WTC11 (cell line): ENCODE measurements around the gene AP5Z1. TPM values are rescaled to one million over a fixed set of nuclear protein-coding genes. Genes with fewer than 3 reads are reported as not detected.

Experiments
- ATAC-seq: fragments of 200-7000 bp; cut with Tn5 transposase; 2 replicates; pipeline ENCODE4 v1.10.0; 2021; ENCODE audit warnings: mild to moderate bottlenecking, moderate library complexity
- CTCF ChIA-PET: fragments of 300-600 bp; sonication (Branson Sonifier 250); formaldehyde crosslinking; loops from one replicate; lab custom pipeline; 2021; ENCODE audit warnings: antibody characterized with exemption; lab: Charles Lee
- POLR2A ChIA-PET: fragments of 350-600 bp; sonication (Branson Sonifier 250); formaldehyde crosslinking; loops from one replicate; lab custom pipeline; 2021; ENCODE audit warnings: antibody characterized with exemption; lab: Charles Lee
- DNase-seq: peaks from one replicate; pipeline ENCODE4 v3.0.0; 2021; ENCODE audit warnings: low spot score
- H3K27ac Mint-ChIP-seq: 2 replicates; pipeline ENCODE4 v1.8.0; 2021; ENCODE audit warnings: mixed read lengths
- H3K27me3 Mint-ChIP-seq: 2 replicates; pipeline ENCODE4 v1.8.0; 2021; ENCODE audit warnings: low read depth, mild to moderate bottlenecking, moderate library complexity, mixed read lengths
- H3K36me3 Mint-ChIP-seq: 2 replicates; pipeline ENCODE4 v1.8.0; 2021; ENCODE audit warnings: mixed read lengths
- H3K4me1 Mint-ChIP-seq: 2 replicates; pipeline ENCODE4 v1.8.0; 2022; ENCODE audit warnings: mixed read lengths
- H3K4me3 Mint-ChIP-seq: 2 replicates; pipeline ENCODE4 v1.8.0; 2021; ENCODE audit warnings: mild to moderate bottlenecking, moderate library complexity, mixed read lengths
- H3K9me3 Mint-ChIP-seq: 2 replicates; pipeline ENCODE4 v1.8.0; 2021; ENCODE audit warnings: mixed read lengths
- CREM ChIP-seq: sonication (generic); formaldehyde crosslinking; IDR thresholded peaks from 2 replicates; pipeline ENCODE4 v1.8.1; 2022; ENCODE audit warnings: mild to moderate bottlenecking, missing genetic modification reagents, moderate library complexity
- E2F5 ChIP-seq: sonication (generic); formaldehyde crosslinking; IDR thresholded peaks from 2 replicates; pipeline ENCODE4 v1.8.1; 2022; ENCODE audit warnings: mild to moderate bottlenecking, moderate library complexity, missing genetic modification reagents
- ETV6 ChIP-seq: sonication (generic); formaldehyde crosslinking; IDR thresholded peaks from 2 replicates; pipeline ENCODE4 v1.8.1; 2022; ENCODE audit warnings: mild to moderate bottlenecking, missing genetic modification reagents
- GRHL2 ChIP-seq: fragments of 250-450 bp; sonication (Bioruptor Pico); IDR thresholded peaks from 2 replicates; pipeline ENCODE4 v1.8.0; 2022; ENCODE audit warnings: mild to moderate bottlenecking, moderate library complexity; ENCODE audit not compliant: insufficient replicate concordance, severe bottlenecking
- IRF1 ChIP-seq: sonication (generic); formaldehyde crosslinking; IDR thresholded peaks from 2 replicates; pipeline ENCODE4 v1.8.0; 2023; ENCODE audit warnings: missing genetic modification reagents
- IRF2 ChIP-seq: sonication (generic); formaldehyde crosslinking; IDR thresholded peaks from 2 replicates; pipeline ENCODE4 v1.8.0; 2022; ENCODE audit warnings: low read depth, missing genetic modification reagents, borderline replicate concordance
- KAT7 ChIP-seq: sonication (generic); formaldehyde crosslinking; IDR thresholded peaks from 2 replicates; pipeline ENCODE4 v1.8.1; 2023; ENCODE audit warnings: missing genetic modification reagents, mild to moderate bottlenecking, borderline replicate concordance
- MXD4 ChIP-seq: fragments of 250-450 bp; sonication (Bioruptor Pico); IDR thresholded peaks from 2 replicates; pipeline ENCODE4 v1.8.0; 2021; ENCODE audit warnings: mild to moderate bottlenecking, moderate library complexity, borderline replicate concordance
- MYBL2 ChIP-seq: sonication (generic); formaldehyde crosslinking; IDR thresholded peaks from 2 replicates; pipeline ENCODE4 v1.8.1; 2023; ENCODE audit warnings: mild to moderate bottlenecking, moderate library complexity, missing genetic modification reagents
- NFE2L1 ChIP-seq: sonication (generic); formaldehyde crosslinking; IDR thresholded peaks from 2 replicates; pipeline ENCODE4 v1.8.1; 2023; ENCODE audit warnings: missing genetic modification reagents
- NR3C1 ChIP-seq: sonication (generic); formaldehyde crosslinking; conservative IDR thresholded peaks from 2 replicates; pipeline ENCODE4 v1.8.1; 2023; ENCODE audit warnings: low read depth, mild to moderate bottlenecking, missing genetic modification reagents
- SMAD3 ChIP-seq: sonication (generic); formaldehyde crosslinking; IDR thresholded peaks from 2 replicates; pipeline ENCODE4 v1.8.0; 2022; ENCODE audit warnings: missing genetic modification reagents, mild to moderate bottlenecking, borderline replicate concordance
- SMAD4 ChIP-seq: sonication (generic); formaldehyde crosslinking; IDR thresholded peaks from 2 replicates; pipeline ENCODE4 v1.8.0; 2022; ENCODE audit warnings: mild to moderate bottlenecking, missing genetic modification reagents
- SP1 ChIP-seq: sonication (generic); formaldehyde crosslinking; conservative IDR thresholded peaks from 2 replicates; pipeline ENCODE4 v1.8.1; 2022; ENCODE audit warnings: missing genetic modification reagents
- STAT6 ChIP-seq: sonication (generic); formaldehyde crosslinking; conservative IDR thresholded peaks from 2 replicates; pipeline ENCODE4 v1.8.1; 2023; ENCODE audit warnings: mild to moderate bottlenecking, low read depth, missing genetic modification reagents, moderate library complexity
- TCF7 ChIP-seq: sonication (generic); formaldehyde crosslinking; IDR thresholded peaks from 2 replicates; pipeline ENCODE4 v1.8.0; 2022; ENCODE audit warnings: mild to moderate bottlenecking, low read depth, missing genetic modification reagents, moderate library complexity
- TEAD1 ChIP-seq: sonication (generic); formaldehyde crosslinking; IDR thresholded peaks from 2 replicates; pipeline ENCODE4 v1.8.0; 2022; ENCODE audit warnings: mild to moderate bottlenecking, missing genetic modification reagents
- USF1 ChIP-seq: sonication (generic); formaldehyde crosslinking; IDR thresholded peaks from 2 replicates; pipeline ENCODE4 v1.8.0; 2022; ENCODE audit warnings: mild to moderate bottlenecking, missing genetic modification reagents
- ZBTB21 ChIP-seq: sonication (generic); formaldehyde crosslinking; IDR thresholded peaks from 2 replicates; pipeline ENCODE4 v1.8.1; 2023; ENCODE audit warnings: mild to moderate bottlenecking, missing genetic modification reagents, borderline replicate concordance
- ZNF121 ChIP-seq: sonication (generic); formaldehyde crosslinking; IDR thresholded peaks from 2 replicates; pipeline ENCODE4 v1.8.0; 2023; ENCODE audit warnings: missing genetic modification reagents
- ZNF396 ChIP-seq: fragments of 250-450 bp; sonication (Bioruptor Pico); IDR thresholded peaks from 2 replicates; pipeline ENCODE4 v1.8.0; 2021; ENCODE audit warnings: mild to moderate bottlenecking, moderate library complexity, borderline replicate concordance
- ZNF425 ChIP-seq: fragments of 250-450 bp; sonication (Bioruptor Pico); conservative IDR thresholded peaks from 2 replicates; pipeline ENCODE4 v1.9.0; 2021; ENCODE audit warnings: mild to moderate bottlenecking
- ZSCAN18 ChIP-seq: fragments of 250-450 bp; sonication (Bioruptor Pico); IDR thresholded peaks from 2 replicates; pipeline ENCODE4 v2.1.2; 2022; ENCODE audit warnings: mild to moderate bottlenecking, moderate library complexity
- total RNA-seq: library from RNA; stranded (reverse); gene quantifications from 3 replicates; pipeline ENCODE4 v1.2.3, GENCODE V29; 2021
- TF ChIP-seq, protein P1 (sequence below): fragments of 200-600 bp; IDR thresholded peaks from 2 replicates; pipeline ENCODE4 v1.8.0; 2022; ENCODE audit warnings: antibody characterized with exemption
- TF ChIP-seq, protein P2 (sequence below): sonication (generic); formaldehyde crosslinking; IDR thresholded peaks from 2 replicates; pipeline ENCODE4 v1.8.0; 2022; ENCODE audit warnings: mild to moderate bottlenecking, missing genetic modification reagents

The AP5Z1 gene
- total RNA-seq, 1 experiment from 2014 or later: 29.4 TPM

DNA sequence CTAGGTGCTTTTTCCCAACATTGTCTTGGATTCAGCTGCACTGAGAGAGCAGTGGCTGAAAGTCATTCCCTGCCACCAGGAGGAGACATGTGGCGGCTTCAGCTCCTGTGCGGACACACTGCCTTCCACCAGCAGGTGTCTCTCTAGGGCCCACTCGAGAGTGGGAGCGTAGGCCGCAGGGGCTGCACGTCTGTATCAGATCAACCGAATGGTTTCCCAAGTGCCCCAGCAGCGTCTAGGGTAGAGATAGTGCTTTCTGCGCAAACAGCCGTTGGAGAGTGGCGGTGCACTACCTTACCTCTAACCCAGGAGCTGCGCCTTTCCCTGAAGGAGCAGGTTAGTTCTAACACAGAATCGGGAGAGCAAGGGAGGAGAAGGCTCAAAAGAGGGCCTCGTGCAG is 54.8 kb downstream of the AP5Z1 start (continued):
- TF ChIP-seq, protein P1, sequence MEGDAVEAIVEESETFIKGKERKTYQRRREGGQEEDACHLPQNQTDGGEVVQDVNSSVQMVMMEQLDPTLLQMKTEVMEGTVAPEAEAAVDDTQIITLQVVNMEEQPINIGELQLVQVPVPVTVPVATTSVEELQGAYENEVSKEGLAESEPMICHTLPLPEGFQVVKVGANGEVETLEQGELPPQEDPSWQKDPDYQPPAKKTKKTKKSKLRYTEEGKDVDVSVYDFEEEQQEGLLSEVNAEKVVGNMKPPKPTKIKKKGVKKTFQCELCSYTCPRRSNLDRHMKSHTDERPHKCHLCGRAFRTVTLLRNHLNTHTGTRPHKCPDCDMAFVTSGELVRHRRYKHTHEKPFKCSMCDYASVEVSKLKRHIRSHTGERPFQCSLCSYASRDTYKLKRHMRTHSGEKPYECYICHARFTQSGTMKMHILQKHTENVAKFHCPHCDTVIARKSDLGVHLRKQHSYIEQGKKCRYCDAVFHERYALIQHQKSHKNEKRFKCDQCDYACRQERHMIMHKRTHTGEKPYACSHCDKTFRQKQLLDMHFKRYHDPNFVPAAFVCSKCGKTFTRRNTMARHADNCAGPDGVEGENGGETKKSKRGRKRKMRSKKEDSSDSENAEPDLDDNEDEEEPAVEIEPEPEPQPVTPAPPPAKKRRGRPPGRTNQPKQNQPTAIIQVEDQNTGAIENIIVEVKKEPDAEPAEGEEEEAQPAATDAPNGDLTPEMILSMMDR: peak; percentile 66; the same call in 1 of the 2 replicates
- TF ChIP-seq ZSCAN18 (CRISPR knock-in tag) (no peak), SMAD3 (no peak), ZNF396 (CRISPR knock-in tag) (no peak), E2F5 (no peak), MYBL2 (no peak), MXD4 (CRISPR knock-in tag) (no peak), ETV6 (CRISPR knock-in tag) (no peak; the same call in 1 of the 2 replicates), ZNF121 (CRISPR knock-in tag) (no peak), TEAD1 (no peak)
- TF ChIP-seq, protein P2, sequence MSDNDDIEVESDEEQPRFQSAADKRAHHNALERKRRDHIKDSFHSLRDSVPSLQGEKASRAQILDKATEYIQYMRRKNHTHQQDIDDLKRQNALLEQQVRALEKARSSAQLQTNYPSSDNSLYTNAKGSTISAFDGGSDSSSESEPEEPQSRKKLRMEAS (CRISPR knock-in tag): 0 out of 2 replicates have a peak, but pooled peaks have one; percentile 30
- TF ChIP-seq, all 79 proteins: peak for 4

GRCh38 chr7:4831723-4832495 is 56.5 kb downstream of the AP5Z1 start:
- no peaks in the 10 kb centered on the region for H3K27me3 Mint-ChIP-seq
- H3K9me3 Mint-ChIP-seq: no peaks in the 10 kb centered on the region
- CTCF ChIA-PET: interaction anchor here (0.9 to 5.7 kb wide), 8 partner anchors 14 to 257 kb away, joined by 3 to 83 read pairs (median 6); partner anchors contain the start of genes AP5Z1 and RADIL
- no peaks in the 10 kb centered on the region for H3K36me3 Mint-ChIP-seq
- H3K4me3 Mint-ChIP-seq: no peak overlapping the region
- DNase-seq (no peak), ATAC-seq (no peak)
- no peak overlapping the region for H3K27ac Mint-ChIP-seq
- POLR2A ChIA-PET: no interaction called here
- H3K4me1 Mint-ChIP-seq: peaks cover 2% of the 10 kb centered on the region
- TF ChIP-seq TCF7 (CRISPR knock-in tag): no peak
- no peak for TF ChIP-seq MXD4 (CRISPR knock-in tag)
- no peak for TF ChIP-seq ZNF121 (CRISPR knock-in tag)
- no peak for TF ChIP-seq CREM (CRISPR knock-in tag)
- TF ChIP-seq NFE2L1 (CRISPR knock-in tag): no peak
- no peak for TF ChIP-seq USF1
- TF ChIP-seq SMAD4 (CRISPR knock-in tag): no peak
- TF ChIP-seq NR3C1 (CRISPR knock-in tag): no peak
- no peak for TF ChIP-seq IRF1 (CRISPR knock-in tag)
- TF ChIP-seq GRHL2 (CRISPR knock-in tag): no peak
- no peak for TF ChIP-seq ZBTB21
- no peak for TF ChIP-seq STAT6 (CRISPR knock-in tag)
- no peak for TF ChIP-seq ZNF425
- no peak for TF ChIP-seq SP1 (CRISPR knock-in tag)
- no peak for TF ChIP-seq KAT7 (CRISPR knock-in tag)
- TF ChIP-seq IRF2: no peak
